Measurements from ENCODE around the gene CLDND1.

CLDND1 gene

DNA sequence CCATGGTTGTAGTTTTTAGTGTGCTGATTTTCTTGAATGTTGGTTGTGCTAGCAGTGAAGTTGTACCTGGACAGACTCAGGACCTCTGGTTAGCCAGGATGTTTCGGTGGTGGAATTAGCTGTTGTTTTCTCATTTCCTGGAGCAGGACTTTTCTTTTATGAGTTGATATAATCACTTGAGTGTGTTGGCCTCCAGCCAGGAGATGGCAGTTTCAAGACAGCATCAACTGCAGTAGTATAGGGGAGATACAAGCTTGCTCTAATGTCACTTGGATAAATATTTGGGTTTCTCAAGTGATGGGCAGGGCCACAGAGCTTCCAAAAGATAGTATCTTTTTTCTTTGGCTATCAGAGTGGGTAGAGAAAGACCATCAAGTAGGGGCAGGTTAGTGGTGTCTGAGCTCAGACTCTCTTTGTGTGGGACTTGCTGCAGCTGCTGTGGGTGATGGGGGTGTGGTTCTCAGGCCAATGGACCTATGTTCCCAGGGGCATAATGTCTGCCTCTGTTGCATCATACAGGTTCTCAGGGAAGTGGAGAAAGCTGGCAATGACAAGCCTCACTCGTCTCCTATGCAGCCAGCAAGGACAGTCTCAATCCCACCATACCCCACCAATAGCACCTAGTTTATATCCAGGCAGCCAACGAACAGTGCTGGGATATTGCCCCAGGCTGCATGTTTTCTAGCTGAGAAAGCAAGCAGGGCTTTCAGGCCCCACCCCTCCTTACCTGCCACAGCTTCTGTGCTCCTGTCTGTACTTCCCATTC, 39.8 kb downstream of the CLDND1 start:
- no peak for DNase-seq (ENCODE audit: low spot score)
- Histone ChIP-seq H3K4me3 (no peak overlapping the region), H3K27ac (no peak overlapping the region)
- TF ChIP-seq, protein P1, sequence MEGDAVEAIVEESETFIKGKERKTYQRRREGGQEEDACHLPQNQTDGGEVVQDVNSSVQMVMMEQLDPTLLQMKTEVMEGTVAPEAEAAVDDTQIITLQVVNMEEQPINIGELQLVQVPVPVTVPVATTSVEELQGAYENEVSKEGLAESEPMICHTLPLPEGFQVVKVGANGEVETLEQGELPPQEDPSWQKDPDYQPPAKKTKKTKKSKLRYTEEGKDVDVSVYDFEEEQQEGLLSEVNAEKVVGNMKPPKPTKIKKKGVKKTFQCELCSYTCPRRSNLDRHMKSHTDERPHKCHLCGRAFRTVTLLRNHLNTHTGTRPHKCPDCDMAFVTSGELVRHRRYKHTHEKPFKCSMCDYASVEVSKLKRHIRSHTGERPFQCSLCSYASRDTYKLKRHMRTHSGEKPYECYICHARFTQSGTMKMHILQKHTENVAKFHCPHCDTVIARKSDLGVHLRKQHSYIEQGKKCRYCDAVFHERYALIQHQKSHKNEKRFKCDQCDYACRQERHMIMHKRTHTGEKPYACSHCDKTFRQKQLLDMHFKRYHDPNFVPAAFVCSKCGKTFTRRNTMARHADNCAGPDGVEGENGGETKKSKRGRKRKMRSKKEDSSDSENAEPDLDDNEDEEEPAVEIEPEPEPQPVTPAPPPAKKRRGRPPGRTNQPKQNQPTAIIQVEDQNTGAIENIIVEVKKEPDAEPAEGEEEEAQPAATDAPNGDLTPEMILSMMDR (IDR thresholded peaks at IDR 0.05), result no peak
